HepG2 (cell line): ENCODE measurements around the gene RASL10B.

Experiments
- CREM ChIP-seq, 2 experiments: sonication (generic) in 1 of 2; formaldehyde crosslinking in 1 of 2; IDR thresholded peaks; 2 replicates each; pipeline versions ENCODE4 v1.4.0 to v1.6.1; 2016 to 2020; ENCODE audit warnings: antibody characterized with exemption in 1 of 2, mild to moderate bottlenecking in 1 of 2, missing genetic modification reagents in 1 of 2
- KDM3A ChIP-seq: IDR thresholded peaks from 2 replicates; pipeline ENCODE4 v1.6.1; 2018; ENCODE audit warnings: low read depth, missing compliant biosample characterization
- ZKSCAN5 ChIP-seq: sonication (generic); formaldehyde crosslinking; IDR thresholded peaks from 2 replicates; pipeline ENCODE4 v1.5.1; 2020; ENCODE audit warnings: mild to moderate bottlenecking, missing genetic modification reagents
- TF ChIP-seq, protein P1 (sequence below): sonication (generic); formaldehyde crosslinking; IDR thresholded peaks from 2 replicates; pipeline ENCODE4 v1.4.0; 2020; ENCODE audit warnings: missing genetic modification reagents, borderline replicate concordance

DNA sequence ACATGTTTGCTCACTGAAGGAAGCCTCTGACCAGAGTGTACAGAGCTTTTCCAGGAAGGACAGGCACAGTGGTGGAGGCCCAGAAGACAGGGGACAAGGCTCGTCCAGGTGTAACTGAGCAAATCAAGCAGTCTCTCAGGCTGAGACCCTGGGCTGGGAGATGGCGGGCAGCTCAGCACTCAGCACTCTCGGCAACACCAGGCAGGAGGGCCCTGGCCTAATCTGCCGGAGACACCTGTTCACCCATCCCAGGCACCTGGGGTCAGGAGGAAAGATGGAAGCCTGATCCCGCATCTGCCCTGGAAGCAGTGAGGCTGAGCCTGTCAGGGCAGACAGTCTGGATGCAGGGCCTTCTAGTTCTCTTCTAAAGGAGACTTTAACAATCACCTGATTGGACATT, 4.8 kb downstream of the RASL10B start:
- TF ChIP-seq, protein P1, sequence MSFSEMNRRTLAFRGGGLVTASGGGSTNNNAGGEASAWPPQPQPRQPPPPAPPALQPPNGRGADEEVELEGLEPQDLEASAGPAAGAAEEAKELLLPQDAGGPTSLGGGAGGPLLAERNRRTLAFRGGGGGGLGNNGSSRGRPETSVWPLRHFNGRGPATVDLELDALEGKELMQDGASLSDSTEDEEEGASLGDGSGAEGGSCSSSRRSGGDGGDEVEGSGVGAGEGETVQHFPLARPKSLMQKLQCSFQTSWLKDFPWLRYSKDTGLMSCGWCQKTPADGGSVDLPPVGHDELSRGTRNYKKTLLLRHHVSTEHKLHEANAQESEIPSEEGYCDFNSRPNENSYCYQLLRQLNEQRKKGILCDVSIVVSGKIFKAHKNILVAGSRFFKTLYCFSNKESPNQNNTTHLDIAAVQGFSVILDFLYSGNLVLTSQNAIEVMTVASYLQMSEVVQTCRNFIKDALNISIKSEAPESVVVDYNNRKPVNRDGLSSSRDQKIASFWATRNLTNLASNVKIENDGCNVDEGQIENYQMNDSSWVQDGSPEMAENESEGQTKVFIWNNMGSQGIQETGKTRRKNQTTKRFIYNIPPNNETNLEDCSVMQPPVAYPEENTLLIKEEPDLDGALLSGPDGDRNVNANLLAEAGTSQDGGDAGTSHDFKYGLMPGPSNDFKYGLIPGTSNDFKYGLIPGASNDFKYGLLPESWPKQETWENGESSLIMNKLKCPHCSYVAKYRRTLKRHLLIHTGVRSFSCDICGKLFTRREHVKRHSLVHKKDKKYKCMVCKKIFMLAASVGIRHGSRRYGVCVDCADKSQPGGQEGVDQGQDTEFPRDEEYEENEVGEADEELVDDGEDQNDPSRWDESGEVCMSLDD, result no peak
- no peak for TF ChIP-seq ZKSCAN5 (CRISPR knock-in tag)
- TF ChIP-seq CREM (IDR thresholded peaks at IDR 0.05), result no peak
- TF ChIP-seq CREM (CRISPR knock-in tag; IDR thresholded peaks at IDR 0.05), result no peak
- TF ChIP-seq KDM3A, result no peak
